NCI-H2107 treated with DMSO at 0.1 percent for 48 hours (cell line): ENCODE data around the gene NPAS3.

ENCODE experiments used
- DNase-seq: peaks from one replicate; lab custom pipeline; 2025; ENCODE audit not compliant: unreplicated experiment; lab: John Stamatoyannopoulos, UW

NPAS3 gene

GRCh38 chr14:33767586-33768457 is 829.1 kb downstream of the NPAS3 start:
- no peak for DNase-seq

- no peak for DNase-seq
Measured at GRCh38 chr14:33768458-33768830, 829.8 kb downstream of the NPAS3 start.

DNA sequence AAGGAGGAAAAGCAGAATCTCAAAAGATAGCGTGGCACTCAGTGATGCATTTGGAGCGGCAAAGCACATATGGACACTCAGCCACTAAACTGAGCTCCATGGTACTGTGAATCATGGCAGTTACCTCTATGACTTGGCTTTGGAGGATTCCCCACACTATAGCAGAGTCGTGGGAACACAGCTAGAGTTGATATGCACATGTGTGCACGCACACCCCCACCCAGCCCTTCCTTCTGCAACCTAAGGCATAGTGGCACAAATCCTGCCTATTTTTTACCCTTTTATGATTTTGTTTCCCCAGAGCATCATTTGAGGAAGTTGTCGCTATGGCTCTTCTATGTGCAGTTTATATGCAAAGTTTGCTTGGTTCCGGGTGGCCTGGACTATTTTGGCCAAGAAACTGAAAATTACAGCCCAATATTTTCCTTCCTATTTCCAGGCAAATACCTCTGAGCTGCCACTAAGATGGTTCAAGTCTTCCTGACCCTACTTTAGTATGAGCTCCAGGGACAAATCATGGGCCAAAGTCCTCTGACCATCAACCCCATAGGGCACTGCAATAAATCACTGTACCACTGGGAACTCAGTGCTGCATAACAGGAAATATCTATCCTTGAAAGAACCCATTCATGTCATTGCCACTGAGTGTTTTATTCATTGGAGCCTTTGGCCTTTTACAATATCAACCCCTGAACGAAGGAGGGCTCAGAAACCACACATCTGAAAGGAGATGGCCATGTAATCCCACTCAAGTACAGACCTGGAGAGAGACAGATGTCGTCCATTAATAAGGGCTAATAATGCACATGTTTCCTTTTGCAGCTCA is 834.7 kb downstream of the NPAS3 start:
- no peak for DNase-seq

DNA sequence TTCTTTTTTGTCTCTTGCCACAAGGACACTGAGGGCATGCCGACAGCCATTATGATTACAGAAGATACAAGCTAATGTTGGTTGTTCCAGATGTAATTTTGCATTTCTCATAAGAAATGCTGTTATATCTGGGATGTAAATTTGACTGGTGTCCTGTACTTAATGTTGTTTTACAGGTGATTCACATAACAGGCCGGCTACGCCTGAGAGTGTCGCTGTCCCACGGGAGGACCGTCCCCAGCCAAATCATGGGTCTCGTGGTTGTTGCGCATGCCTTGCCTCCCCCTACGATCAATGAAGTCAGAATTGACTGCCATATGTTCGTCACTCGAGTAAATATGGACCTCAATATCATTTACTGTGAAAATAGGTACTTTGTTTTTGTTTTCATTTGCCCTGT is 835.5 kb downstream of the NPAS3 start:
- no peak for DNase-seq

- DNase-seq: no peak
Measured at GRCh38 chr14:33774723-33775470, 836.2 kb downstream of the NPAS3 start.

DNA sequence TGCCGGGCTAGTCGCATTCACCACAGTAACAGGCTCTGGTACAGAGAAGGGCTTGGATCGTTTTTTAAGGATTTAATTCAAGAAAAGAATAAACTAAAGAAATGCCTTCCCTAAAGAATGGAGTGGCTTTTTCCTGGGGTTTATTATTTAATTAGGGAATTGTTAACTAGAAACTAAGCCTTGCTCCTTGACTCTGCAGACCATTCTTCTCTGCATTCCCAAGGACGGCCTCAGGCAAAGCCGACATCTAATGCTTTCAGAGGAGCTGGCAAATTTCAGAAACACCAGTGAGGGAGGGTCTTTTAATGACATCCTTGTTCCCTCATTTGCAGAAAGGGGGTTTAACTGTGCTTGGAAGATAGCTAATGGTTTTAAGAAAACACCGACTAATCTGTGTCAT is 838.2 kb downstream of the NPAS3 start:
- no peak for DNase-seq

GRCh38 chr14:33777681-33778080 is 839.0 kb downstream of the NPAS3 start:
- DNase-seq: no peak

GRCh38 chr14:33780035-33780434 is 841.4 kb downstream of the NPAS3 start:
- no peak for DNase-seq

- DNase-seq: no peak
Measured at GRCh38 chr14:33781236-33781635, 842.6 kb downstream of the NPAS3 start.

GRCh38 chr14:33782923-33783322 is 844.2 kb downstream of the NPAS3 start:
- no peak for DNase-seq

DNA sequence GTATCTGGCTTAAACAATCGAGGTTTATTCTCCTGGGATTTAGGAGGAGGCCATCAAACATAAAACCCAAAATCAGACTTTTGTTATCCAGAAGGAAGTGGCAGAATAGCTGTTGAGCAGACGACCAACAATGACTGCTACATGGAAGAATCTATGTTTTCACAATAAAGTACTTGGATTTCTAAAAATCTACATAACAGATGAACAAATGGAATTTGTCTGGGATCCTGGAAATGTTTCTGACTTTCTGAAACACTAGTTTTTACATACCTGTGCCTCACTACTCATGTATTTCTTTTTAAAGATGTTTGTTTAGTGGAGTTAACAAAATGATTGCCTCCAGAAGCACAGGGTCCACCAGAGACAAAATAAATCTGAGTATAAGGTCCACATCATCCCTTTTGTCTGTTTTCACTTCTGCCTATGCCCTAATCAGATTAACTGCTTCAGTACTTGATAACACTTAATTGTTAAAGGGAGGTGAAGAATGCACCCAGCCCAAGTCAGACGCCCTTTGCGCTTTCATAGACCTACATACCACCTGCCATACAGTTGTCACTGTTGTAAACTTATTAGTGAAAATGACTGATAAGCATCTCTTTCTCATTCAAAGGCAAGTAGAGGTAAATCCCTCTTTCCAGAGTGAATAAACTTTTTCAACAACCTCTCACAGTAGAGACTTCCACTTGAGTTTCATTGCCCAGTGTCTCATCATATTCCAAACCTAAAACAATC is 847.6 kb downstream of the NPAS3 start:
- peak; percentile 70 for DNase-seq

GRCh38 chr14:33788161-33788560 is 849.5 kb downstream of the NPAS3 start:
- DNase-seq: peak; percentile 49

- DNase-seq: no peak
Measured at GRCh38 chr14:33790996-33791395, 852.3 kb downstream of the NPAS3 start.

- no peak for DNase-seq
Measured at GRCh38 chr14:33792009-33792719, 853.5 kb downstream of the NPAS3 start.

- peak; percentile 86 for DNase-seq
Measured at GRCh38 chr14:33792720-33793368, 854.2 kb downstream of the NPAS3 start.

GRCh38 chr14:33793398-33794110 is 854.9 kb downstream of the NPAS3 start:
- DNase-seq: no peak

GRCh38 chr14:33794791-33795305 is 856.2 kb downstream of the NPAS3 start:
- no peak for DNase-seq

DNA sequence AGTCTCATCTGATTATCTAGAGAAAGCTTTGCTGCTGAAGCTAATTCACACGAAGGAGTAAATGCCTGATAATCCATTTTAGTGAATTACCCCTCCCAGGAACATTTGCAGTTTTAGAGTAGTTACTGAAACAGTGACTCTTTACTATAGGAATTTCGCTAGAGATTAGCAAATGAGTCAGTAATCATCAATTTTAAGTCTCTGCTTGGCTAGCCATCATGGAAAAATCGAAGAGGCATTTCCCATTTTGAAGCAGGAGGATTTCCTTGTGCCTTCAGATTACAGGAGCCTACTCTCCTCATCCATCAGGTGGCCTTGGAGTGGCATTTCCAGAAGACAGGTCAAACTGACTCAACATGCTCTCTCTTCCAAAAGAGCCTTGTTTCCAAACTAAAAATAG is 857.7 kb downstream of the NPAS3 start:
- DNase-seq: no peak
